Mesenchymal stem cell (in vitro differentiated cells and primary cell): ENCODE results near the gene SGCA.

Experiments
- DNase-seq: peaks from one replicate; pipeline ENCODE4 v3.0.0-alpha.2; 2013
- H2AFZ ChIP-seq: one replicate; pipeline ENCODE4 v1.6.1; 2013; ENCODE audit warnings: low read depth, mild to moderate bottlenecking, control low read depth, inconsistent platforms, low read length, moderate library complexity
- H2AK5ac ChIP-seq: 2 replicates; pipeline ENCODE4 v1.6.1; 2013; ENCODE audit warnings: low read length, moderate library complexity, mild to moderate bottlenecking, inconsistent platforms; ENCODE audit not compliant: severe bottlenecking
- H2BK120ac ChIP-seq: one replicate; pipeline ENCODE4 v1.6.1; 2013; ENCODE audit warnings: low read depth, mild to moderate bottlenecking, inconsistent platforms, low read length, moderate library complexity
- H2BK12ac ChIP-seq, 2 experiments: one replicate each; pipeline ENCODE4 v1.6.1; 2013; ENCODE audit warnings: inconsistent platforms in 2 of 2, low read length in 2 of 2, mild to moderate bottlenecking in 2 of 2, moderate library complexity in 2 of 2, control low read depth in 1 of 2
- H2BK15ac ChIP-seq: one replicate; pipeline ENCODE4 v1.6.1; 2013; ENCODE audit warnings: mild to moderate bottlenecking, low read depth, inconsistent platforms; ENCODE audit not compliant: poor library complexity, severe bottlenecking
- H2BK5ac ChIP-seq: 2 replicates; pipeline ENCODE4 v1.6.1; 2013; ENCODE audit warnings: low read depth, mild to moderate bottlenecking, low read length, control low read depth, inconsistent platforms; ENCODE audit not compliant: poor library complexity, severe bottlenecking
- H3K14ac ChIP-seq, 2 experiments: one replicate each; pipeline ENCODE4 v1.6.1; 2013; ENCODE audit warnings: inconsistent platforms in 2 of 2, low read length in 2 of 2, control low read depth in 1 of 2, mild to moderate bottlenecking in 1 of 2, moderate library complexity in 1 of 2
- H3K18ac ChIP-seq, 2 experiments: one replicate each; pipeline ENCODE4 v1.6.1; 2013; ENCODE audit warnings: inconsistent platforms in 2 of 2, low read length in 2 of 2, control low read depth in 1 of 2, low read depth in 1 of 2, mild to moderate bottlenecking in 1 of 2
- H3K23ac ChIP-seq, 2 experiments: one replicate each; pipeline ENCODE4 v1.6.1; 2013; ENCODE audit warnings: inconsistent platforms in 2 of 2, low read length in 2 of 2, mild to moderate bottlenecking in 2 of 2, moderate library complexity in 2 of 2, control low read depth in 1 of 2
- H3K27ac ChIP-seq: 2 replicates; pipeline ENCODE4 v1.5.1; 2013; ENCODE audit warnings: mild to moderate bottlenecking, moderate library complexity, low read length, control low read depth, inconsistent platforms; ENCODE audit not compliant: poor library complexity, severe bottlenecking
- H3K27me3 ChIP-seq, 2 experiments: 2 replicates each; pipeline versions ENCODE4 v1.6.1 to v1.7.0; 2013; ENCODE audit warnings: low read length in 2 of 2, mild to moderate bottlenecking in 2 of 2, moderate library complexity in 2 of 2, control low read depth in 1 of 2, inconsistent platforms in 1 of 2; ENCODE audit not compliant: control insufficient read depth in 1 of 2, insufficient read depth in 1 of 2
- H3K36me3 ChIP-seq, 2 experiments: 2 replicates each; pipeline versions ENCODE4 v1.6.1 to v1.7.0; 2013; ENCODE audit warnings: low read length in 2 of 2, control low read depth in 1 of 2, inconsistent platforms in 1 of 2, low read depth in 1 of 2, mild to moderate bottlenecking in 1 of 2; ENCODE audit not compliant: insufficient read depth in 2 of 2, control insufficient read depth in 1 of 2
- H3K4ac ChIP-seq, 2 experiments: one replicate each; pipeline ENCODE4 v1.6.1; 2013; ENCODE audit warnings: inconsistent platforms in 2 of 2, low read length in 2 of 2, mild to moderate bottlenecking in 2 of 2, moderate library complexity in 2 of 2, control low read depth in 1 of 2, low read depth in 1 of 2
- H3K4me1 ChIP-seq: 2 replicates; pipeline ENCODE4 v1.6.1; 2013; ENCODE audit warnings: low read depth, low read length, control low read depth; ENCODE audit not compliant: control insufficient read depth, insufficient read depth
- H3K4me2 ChIP-seq: 2 replicates; pipeline ENCODE4 v1.6.1; 2013; ENCODE audit warnings: low read length, mild to moderate bottlenecking, inconsistent platforms; ENCODE audit not compliant: poor library complexity, severe bottlenecking
- H3K4me3 ChIP-seq, 2 experiments: 2 replicates each; pipeline versions ENCODE4 v1.5.1 to v1.7.0; 2013; ENCODE audit warnings: low read length in 2 of 2, mild to moderate bottlenecking in 2 of 2, control low read depth in 1 of 2, low read depth in 1 of 2; ENCODE audit not compliant: insufficient read depth in 1 of 2
- H3K79me1 ChIP-seq: replicated peaks from 2 replicates; pipeline ENCODE4 v1.6.1; 2013; ENCODE audit warnings: mild to moderate bottlenecking, control low read depth, low read length, inconsistent platforms; ENCODE audit not compliant: poor library complexity, severe bottlenecking
- H3K9ac ChIP-seq: 2 replicates; pipeline ENCODE4 v1.7.0; 2013; ENCODE audit warnings: mild to moderate bottlenecking, low read length, moderate library complexity
- H3K9me3 ChIP-seq: 2 replicates; pipeline ENCODE4 v1.7.0; 2013; ENCODE audit warnings: mild to moderate bottlenecking, low read length; ENCODE audit not compliant: control insufficient read depth
- H4K8ac ChIP-seq: one replicate; pipeline ENCODE4 v1.6.1; 2013; ENCODE audit warnings: inconsistent platforms, mild to moderate bottlenecking, low read length, moderate library complexity
- H4K91ac ChIP-seq: one replicate; pipeline ENCODE4 v1.6.1; 2013; ENCODE audit warnings: mild to moderate bottlenecking, low read length, inconsistent platforms
- WGBS: methylation state at CpG from one replicate; pipeline ENCODE4 v1.1.7; 2013; ENCODE audit warnings: mixed read lengths; 5-methylcytosine and 5-hydroxymethylcytosine counted together

The SGCA gene

DNA sequence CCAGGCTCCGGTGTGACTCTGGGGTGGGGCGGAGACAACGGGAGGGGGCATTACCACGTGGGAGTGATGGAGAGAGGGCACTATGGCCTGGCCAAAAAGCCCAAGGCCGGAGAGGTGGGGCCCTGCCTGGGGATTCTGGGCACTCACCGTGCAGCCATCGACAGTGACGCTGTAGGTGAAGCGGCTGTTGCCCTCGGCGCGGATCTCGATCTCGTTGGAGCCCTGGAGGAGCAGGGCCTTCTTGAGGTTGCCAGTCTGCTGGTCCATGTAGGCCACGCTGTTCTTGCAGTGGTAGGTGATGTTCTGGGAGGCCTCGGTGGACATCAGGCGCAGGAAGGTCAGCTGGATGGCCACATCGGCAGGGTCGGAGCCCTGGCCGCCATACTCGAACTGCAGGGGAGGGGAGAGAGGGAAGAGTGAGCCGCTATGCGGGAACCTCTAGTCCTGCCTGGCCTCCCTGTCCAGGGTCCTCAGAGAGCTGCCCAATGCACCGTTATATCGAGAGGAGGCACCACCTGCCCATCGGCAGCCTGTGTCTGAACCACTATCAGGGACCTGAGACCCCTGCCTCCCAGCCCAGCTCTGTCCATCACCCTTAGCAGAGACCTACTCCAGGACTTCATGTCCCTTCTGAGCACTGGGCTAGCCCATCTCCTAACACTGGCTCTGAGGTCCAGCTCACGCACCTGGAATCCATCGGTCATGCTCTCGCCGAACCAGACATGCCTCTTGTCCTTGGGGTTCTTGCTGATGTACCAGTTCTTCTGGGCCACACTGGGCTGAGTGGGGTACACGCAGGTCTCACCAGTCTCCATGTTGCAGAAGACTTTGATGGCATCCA, 20.0 kb downstream of the SGCA start:
- no peaks in the 10 kb centered on the region for H3K9me3 ChIP-seq
- H3K4me2 ChIP-seq, result no peak overlapping the region
- peak overlapping the region; percentile 17 for H2AK5ac ChIP-seq
- WGBS, result 90% methylated on average over 31 of the region's 31 CpGs
- H2BK120ac ChIP-seq, result no peak overlapping the region
- peaks cover 72 to 89% of the 10 kb centered on the region in 2 experiments for H3K36me3 ChIP-seq
- H3K27me3 ChIP-seq, result no peaks in the 10 kb centered on the region
- H2BK12ac ChIP-seq, result no peak overlapping the region
- no peak overlapping the region for H4K8ac ChIP-seq
- peak overlapping the region in 1 of 2 experiments; percentile 25 for H3K18ac ChIP-seq
- peak overlapping the region; percentile 100 for H3K9ac ChIP-seq
- H3K14ac ChIP-seq, result no peak overlapping the region
- H3K4ac ChIP-seq, result peak overlapping the region in 1 of 2 experiments; percentile 21
- peak overlapping the region; percentile 44 for H2BK15ac ChIP-seq
- no peaks in the 10 kb centered on the region for H3K79me1 ChIP-seq
- no peak overlapping the region for H4K91ac ChIP-seq
- H3K27ac ChIP-seq, result peak overlapping the region; percentile 12
- peaks cover 66% of the 10 kb centered on the region for H3K4me1 ChIP-seq
- H3K23ac ChIP-seq, result no peak overlapping the region
- peak; percentile 33 for DNase-seq
- H2BK5ac ChIP-seq, result no peak overlapping the region
- no peak overlapping the region for H2AFZ ChIP-seq
- no peak overlapping the region for H3K4me3 ChIP-seq

DNA sequence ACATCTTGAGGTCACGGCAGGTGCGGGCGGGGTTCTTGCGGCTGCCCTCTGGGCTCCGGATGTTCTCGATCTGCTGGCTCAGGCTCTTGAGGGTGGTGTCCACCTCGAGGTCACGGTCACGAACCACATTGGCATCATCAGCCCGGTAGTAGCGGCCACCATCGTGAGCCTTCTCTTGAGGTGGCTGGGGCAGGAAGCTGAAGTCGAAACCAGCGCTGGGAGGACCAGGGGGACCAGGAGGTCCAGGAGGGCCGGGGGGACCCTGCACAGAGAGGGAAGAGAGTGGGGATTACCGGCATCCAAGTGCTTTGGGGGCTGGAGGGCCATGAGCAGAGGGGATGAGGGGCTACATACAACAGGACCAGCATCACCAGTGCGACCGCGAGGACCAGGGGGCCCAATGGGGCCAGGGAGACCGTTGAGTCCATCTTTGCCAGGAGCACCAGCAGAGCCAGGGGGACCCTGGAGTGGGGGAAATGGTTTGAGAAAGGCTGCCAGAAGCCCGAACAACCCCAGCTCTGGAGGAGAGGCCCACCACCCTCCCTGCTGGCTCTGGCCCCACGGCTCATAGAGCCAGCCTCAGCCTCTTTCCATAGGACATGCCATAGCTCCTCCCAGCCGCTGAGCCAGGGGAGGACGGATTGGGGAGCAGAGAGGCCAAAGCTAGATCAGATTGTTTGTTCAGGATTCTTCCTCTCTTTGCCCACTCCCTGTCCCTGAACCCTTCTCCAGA, 21.0 kb downstream of the SGCA start:
- Histone ChIP-seq H3K4ac (no peak overlapping the region), H3K18ac (peak overlapping the region in 1 of 2 experiments; percentile 16), H3K9ac (peak overlapping the region; percentile 100), H4K8ac (peak overlapping the region; percentile 22), H2BK15ac (no peak overlapping the region), H2AFZ (no peak overlapping the region), H3K79me1 (no peaks in the 10 kb centered on the region), H3K4me3 (no peak overlapping the region), H2BK12ac (no peak overlapping the region), H3K4me1 (peaks cover 67% of the 10 kb centered on the region), H2BK5ac (no peak overlapping the region), H3K4me2 (no peak overlapping the region), H3K14ac (no peak overlapping the region), H2BK120ac (no peak overlapping the region), H3K9me3 (no peaks in the 10 kb centered on the region), H3K23ac (no peak overlapping the region), H3K27ac (peak overlapping the region; percentile 80), H2AK5ac (no peak overlapping the region), H3K36me3 (peaks cover 82 to 90% of the 10 kb centered on the region in 2 experiments), H3K27me3 (no peaks in the 10 kb centered on the region), H4K91ac (no peak overlapping the region)
- DNase-seq, result peak; percentile 55
- 92% methylated on average over 23 of the region's 24 CpGs for WGBS

DNA sequence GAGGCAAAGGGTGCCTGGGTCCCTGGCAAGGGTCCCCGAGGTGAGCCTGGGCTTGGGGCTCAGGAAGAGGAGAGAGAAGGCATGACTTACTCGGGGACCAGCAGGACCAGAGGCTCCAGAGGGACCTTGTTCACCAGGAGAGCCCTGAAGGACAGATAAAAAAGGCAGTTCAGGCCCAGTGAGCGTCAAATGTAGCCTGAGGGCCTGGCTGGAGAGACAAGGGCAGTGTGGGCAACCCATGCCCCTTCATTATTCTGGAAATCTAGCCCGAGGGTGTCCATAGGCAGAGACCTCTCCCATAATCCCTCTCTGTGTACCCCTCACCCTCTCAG, 21.6 kb downstream of the SGCA start:
- Histone ChIP-seq H2AK5ac (no peak overlapping the region), H4K8ac (no peak overlapping the region), H3K36me3 (peaks cover 87 to 90% of the 10 kb centered on the region in 2 experiments), H2BK5ac (no peak overlapping the region), H3K79me1 (no peaks in the 10 kb centered on the region), H3K4ac (no peak overlapping the region), H3K4me1 (peaks cover 65% of the 10 kb centered on the region), H3K23ac (no peak overlapping the region), H2BK15ac (no peak overlapping the region), H3K4me3 (no peak overlapping the region), H3K27ac (peak overlapping the region; percentile 80), H4K91ac (no peak overlapping the region), H3K9me3 (no peaks in the 10 kb centered on the region), H3K4me2 (no peak overlapping the region), H3K27me3 (no peaks in the 10 kb centered on the region), H3K14ac (no peak overlapping the region), H3K9ac (peak overlapping the region; percentile 100), H2BK120ac (no peak overlapping the region), H3K18ac (peak overlapping the region in 1 of 2 experiments; percentile 93), H2AFZ (no peak overlapping the region), H2BK12ac (no peak overlapping the region)
- DNase-seq, result no peak
- WGBS, result 95% methylated on average over 3 of the region's 4 CpGs
